Thyroid gland (tissue), 4 donors: ENCODE data around the gene ADM2.

ENCODE experiments used
- POLR2A ChIP-seq, 2 donors: fragments of 450-650 bp; IDR thresholded peaks; one replicate each; pipeline ENCODE4 v1.6.1; 2017; ENCODE audit warnings: antibody characterized with exemption in 2 of 2, mild to moderate bottlenecking in 2 of 2, moderate library complexity in 1 of 2
- TF ChIP-seq, protein P1 (sequence below), 6 experiments: fragments of 200-600 bp in 3 of 6; fragments of 450-650 bp in 3 of 6; sonication (generic) in 3 of 6; IDR thresholded peaks; one replicate each; pipeline ENCODE4 v1.5.1; 2016 to 2019; ENCODE audit warnings: antibody characterized with exemption in 6 of 6, mild to moderate bottlenecking in 2 of 6, inconsistent platforms in 1 of 6, moderate library complexity in 1 of 6

GRCh38 chr22:50486561-50487289, 5.4 kb downstream of the ADM2 start, which contains the start of gene MIOX:
- TF ChIP-seq, protein P1, sequence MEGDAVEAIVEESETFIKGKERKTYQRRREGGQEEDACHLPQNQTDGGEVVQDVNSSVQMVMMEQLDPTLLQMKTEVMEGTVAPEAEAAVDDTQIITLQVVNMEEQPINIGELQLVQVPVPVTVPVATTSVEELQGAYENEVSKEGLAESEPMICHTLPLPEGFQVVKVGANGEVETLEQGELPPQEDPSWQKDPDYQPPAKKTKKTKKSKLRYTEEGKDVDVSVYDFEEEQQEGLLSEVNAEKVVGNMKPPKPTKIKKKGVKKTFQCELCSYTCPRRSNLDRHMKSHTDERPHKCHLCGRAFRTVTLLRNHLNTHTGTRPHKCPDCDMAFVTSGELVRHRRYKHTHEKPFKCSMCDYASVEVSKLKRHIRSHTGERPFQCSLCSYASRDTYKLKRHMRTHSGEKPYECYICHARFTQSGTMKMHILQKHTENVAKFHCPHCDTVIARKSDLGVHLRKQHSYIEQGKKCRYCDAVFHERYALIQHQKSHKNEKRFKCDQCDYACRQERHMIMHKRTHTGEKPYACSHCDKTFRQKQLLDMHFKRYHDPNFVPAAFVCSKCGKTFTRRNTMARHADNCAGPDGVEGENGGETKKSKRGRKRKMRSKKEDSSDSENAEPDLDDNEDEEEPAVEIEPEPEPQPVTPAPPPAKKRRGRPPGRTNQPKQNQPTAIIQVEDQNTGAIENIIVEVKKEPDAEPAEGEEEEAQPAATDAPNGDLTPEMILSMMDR (IDR thresholded peaks at IDR 0.05): no peak
- peak in 1 of 2 donors; percentile 37 for TF ChIP-seq POLR2A (IDR thresholded peaks at IDR 0.05)
